Middle frontal gyrus (tissue), 1 donor: Measurements from ENCODE around the gene OR6M1.

ENCODE experiments used
- DNase-seq: peaks from one replicate; pipeline ENCODE4 v3.0.0-alpha.2; 2015; ENCODE audit warnings: low spot score; ENCODE audit errors: extremely low spot score

OR6M1 gene, protein sequence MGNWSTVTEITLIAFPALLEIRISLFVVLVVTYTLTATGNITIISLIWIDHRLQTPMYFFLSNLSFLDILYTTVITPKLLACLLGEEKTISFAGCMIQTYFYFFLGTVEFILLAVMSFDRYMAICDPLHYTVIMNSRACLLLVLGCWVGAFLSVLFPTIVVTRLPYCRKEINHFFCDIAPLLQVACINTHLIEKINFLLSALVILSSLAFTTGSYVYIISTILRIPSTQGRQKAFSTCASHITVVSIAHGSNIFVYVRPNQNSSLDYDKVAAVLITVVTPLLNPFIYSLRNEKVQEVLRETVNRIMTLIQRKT

DNA sequence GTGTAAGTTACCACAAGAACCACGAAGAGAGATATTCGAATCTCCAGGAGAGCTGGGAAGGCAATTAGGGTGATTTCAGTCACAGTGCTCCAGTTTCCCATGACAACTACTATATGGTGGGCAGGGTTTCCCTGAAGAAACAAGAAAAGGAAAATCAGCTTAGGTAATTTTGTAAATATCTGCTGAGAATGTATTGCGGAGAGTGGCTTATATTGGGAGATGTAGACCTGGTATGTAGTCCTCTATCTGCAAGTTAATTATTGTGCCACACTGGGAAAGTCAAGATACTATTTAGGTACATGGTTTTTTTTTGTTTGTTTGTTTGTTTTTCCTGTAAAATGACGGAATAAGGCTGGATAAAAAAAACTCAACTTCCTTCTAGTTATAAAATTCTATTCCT, at the start of gene OR6M1:
OR6M1 (minus strand) TSS at position 101 of the 400 bp plus-strand sequence; CDS start at position 101, 0 bp downstream.
- DNase-seq, result no peak

DNA sequence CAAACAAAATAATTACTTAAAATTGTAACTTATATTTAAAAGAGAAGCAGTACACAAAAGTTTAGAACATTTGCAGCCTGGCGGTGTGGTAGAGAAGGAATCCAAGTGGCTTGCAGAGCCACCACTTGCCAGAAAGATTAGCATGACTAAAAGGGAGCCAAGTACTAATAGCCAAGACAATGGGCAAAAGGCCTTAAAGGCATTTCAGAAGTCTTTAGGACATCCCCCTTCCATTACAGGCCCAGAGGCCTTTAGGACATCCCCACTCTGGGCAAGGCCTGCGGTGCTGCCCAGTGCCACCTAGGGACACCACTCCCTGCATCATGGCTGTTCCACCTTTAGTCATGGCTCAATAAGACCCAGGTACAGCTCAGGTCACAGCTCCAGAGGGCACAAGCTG, 46.9 kb upstream of the OR6M1 start:
- no peak for DNase-seq

DNA sequence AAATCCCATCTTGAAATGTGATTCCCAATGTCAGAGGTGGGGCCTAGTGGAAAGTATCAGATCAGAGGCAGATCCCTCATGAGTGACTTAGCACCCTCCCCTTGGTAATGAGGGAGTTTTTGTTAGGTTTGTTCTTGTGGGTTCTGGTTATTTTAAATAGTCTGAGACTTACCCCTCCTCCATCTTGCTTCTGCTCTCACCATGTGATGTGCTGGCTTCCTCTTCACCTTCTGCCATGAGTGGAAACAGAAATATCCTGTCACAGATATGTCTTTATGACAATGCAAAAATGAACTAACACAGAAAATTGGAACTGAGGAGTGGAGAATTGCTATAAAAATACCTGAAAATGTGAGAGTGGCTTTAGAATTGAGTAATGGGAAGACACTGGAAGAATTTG, 46.2 kb upstream of the OR6M1 start:
- no peak for DNase-seq

DNA sequence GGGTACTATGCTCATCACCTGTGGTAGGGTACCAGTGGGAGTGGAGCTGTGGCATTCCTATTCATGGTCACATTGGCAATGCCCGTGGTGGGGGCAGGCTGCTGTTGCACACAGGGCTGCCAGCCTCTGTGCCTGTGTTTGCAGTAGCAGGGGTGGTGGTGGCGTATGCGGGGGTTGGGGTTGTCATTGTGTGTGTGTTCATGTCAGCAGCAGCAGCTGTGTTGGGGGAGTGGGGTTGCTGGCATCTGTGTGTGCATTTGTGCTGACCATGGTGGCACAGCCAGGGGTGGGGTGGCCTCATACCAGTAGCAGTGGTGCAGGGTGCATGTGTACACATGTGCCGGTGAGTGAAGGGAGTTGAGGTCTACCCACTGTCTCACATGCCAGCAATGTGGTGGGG, 45.0 kb upstream of the OR6M1 start:
- DNase-seq, result no peak

DNA sequence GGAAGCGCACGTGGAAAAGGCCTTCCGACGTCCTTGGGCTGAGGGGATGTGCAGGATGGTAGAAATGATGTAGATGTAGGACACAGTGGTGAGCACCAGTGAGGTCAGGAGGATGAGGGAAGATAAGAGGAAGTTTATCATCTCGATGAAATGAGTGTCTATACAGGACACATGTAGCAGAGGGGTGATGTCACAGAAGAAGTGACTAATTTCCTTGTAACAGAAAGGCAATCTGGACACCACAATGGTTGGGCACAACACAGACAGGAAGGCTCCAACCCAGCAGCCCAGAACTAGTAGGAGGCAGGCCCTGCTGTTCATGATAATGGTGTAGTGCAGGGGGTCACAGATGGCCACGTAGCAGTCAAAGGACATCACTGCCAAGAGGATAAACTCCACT, 35.0 kb upstream of the OR6M1 start:
- no peak for DNase-seq

DNA sequence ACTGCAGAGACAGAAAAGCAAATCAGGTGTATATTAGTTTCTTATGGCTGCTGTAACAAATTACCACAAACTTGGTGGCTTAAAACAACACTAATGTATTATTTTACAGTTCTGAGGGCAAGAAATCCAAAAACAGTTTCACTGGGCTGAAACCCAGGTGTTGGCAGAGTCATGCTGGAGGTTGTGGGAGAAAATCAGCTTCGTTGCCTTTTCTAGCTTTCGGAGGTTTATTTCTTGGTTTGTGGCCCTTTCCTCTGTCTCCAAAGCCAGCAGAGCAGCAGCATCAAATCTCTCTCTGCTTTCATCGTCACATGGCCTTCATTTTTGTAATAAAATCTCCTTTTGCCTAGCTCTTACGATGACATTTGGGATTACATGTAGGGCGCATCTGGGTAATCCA, 33.0 kb upstream of the OR6M1 start:
- no peak for DNase-seq

DNA sequence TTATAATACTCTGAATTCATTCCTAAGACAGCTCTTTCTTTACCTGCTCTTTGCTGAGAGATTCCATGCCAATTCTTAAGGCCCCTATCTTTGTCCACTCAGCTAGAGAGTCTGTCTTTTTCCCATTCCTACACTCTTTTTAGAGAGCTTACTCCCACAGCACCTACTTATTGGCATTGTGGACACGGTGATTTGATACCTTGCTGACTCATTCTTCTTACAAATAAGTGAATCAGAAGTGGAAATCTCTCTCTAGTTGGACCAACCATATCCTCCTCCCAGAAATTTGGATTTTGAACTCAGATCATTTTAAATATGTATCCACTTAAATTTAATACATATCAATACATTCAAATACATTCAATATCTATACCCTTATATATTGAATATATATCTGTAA, 32.5 kb upstream of the OR6M1 start:
- DNase-seq, result no peak

DNA sequence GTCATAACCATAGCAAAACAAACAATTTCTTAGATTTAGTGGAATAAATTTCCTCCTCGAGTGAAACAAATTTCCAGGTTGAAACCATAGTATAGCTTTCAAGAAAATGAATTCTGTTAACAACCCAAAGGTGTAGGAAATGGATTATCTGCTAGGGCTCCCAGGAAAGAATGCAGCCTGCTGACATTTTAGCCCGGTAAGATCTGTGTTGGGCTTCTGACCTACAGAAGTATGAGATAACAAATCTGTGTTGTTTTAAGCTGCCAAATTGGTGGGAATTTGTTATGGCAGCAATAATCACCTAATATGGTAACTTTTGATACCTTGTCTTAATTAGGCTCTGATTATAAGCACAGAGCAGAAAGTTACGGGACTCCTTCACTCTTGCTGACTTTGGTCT, 32.0 kb upstream of the OR6M1 start:
- no peak for DNase-seq

DNA sequence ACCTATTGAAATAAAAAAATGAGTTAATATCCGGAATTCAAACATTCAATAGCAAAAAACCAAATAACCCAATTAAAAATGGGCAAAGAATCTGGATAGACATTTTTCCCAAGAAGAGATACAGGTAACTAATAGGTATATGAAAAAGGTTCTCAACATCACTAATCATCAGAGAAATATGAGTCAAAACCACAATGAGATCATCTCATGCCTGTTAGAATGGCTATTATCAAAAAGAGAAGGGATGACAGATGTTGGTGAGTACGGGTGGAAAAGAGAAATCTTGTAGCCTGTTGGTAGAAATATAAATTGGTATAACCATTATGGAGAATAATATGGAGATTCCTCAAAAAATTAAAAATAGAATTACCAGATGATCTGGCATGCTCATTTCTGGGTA, 26.9 kb upstream of the OR6M1 start:
- no peak for DNase-seq

DNA sequence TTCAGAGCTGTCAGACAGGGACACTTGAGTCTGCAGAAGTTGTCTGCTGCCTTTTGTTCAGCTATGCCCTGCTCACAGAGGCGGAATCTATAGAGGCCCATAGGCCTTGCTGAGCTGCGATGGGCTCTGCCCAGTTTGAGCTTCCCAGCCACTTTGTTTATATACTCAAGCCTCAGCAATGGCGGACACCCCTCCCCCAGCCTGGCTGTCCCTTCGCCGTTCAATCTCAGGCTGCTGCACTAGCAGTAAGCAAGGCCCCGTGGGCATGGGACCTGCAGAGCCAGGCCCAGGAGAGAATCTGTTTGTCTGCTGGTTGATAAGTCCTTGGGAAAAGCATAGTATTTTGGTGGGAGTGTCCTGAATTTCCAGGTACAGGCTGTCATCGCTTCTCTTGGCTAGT, 23.6 kb upstream of the OR6M1 start:
- DNase-seq, result no peak

DNA sequence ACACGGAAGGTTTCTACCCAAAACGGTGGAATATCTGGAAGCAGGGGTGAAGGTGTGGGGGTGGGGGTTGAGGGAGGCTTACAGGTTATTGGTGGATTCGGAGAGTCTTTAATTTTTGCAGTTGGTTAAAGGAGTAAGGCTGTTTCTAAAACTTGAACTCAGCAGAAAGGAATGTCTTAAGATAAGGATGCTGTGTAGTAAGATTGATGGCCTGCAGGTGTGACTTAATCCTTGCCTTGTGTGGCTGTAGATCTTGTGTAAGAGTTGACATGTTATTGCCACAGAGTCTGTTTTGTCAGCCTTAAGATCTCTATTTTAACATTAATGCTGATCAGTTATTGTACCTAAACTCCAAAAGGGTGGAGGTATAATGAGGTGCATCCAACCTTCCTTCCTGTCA, 16.4 kb upstream of the OR6M1 start:
- DNase-seq, result no peak

DNA sequence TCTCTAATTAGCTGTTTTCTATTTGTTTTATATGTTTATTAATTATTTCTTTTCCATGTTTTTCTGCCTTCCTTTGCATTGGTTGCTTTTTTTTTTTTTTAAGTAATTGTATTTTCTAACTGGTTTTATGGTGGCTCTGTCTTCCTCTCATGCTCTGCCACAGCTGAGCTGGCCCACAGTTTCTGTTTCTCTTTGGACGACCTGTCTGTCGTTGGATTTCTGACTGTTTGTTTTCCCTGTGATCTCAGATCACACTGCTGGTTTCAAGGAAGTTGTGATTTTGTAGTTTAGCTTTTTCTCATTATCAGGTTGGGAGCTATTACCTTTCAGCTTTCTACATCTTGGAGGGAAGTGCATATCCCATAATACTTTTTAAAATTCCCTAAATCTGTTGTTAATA, 15.9 kb upstream of the OR6M1 start:
- no peak for DNase-seq

DNA sequence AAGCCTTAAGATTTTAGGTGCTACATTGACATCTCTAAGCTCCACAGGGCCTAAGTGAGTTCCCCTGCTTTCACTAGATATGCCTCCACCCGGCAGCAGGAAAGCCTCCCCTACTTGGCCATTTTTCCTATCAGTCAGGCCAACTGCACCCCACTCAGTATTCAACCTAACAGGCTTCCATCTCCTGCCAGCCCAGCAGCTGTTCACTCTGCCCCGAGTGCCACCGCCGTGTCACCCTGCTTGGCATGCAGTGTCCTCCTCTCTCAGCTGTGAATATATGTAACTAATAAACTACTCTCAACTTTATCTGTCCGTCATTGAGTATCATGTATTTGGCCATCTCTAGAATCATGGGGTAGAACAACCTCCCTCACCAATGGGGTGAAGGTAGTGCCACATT, 9.0 kb upstream of the OR6M1 start:
- DNase-seq, result no peak

DNA sequence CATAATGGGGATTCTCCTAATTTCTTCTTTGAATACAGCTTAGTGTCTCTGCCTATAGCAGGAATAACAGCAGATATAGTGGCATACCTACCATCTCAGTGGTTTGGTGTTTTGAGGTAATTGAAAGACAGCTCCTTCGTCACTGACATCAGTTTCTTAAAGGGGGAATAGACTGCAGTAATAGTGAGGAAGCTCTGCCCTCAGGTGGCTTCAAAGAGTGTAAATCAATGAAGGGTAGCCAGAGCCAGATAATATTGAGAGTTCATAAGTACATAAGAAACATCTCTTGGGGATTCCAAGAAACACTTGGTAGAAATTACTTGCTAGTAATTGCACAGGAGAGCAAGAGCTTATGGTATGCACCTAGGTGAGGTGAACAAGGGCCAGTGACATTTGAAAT, 4.4 kb downstream of the OR6M1 start:
- DNase-seq, result no peak

DNA sequence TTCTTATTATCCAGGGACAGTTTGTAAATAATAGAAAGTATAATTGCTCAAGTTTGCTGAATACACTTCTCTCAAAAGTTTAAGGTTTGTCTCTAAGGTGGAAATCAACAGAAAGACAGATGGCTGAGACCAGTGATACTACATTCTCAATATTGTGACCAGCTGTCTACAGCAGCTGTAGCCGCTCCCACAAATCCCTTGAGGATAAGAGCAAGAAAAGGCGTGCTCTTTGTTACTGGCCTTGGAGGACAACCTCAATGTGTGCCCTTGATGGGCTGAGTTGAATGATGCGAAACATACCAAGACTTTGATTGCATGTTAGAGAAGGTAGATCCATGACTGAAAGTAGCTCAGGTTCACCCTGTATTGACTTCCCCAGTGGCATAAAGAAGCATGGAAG, 6.1 kb downstream of the OR6M1 start:
- DNase-seq, result no peak

DNA sequence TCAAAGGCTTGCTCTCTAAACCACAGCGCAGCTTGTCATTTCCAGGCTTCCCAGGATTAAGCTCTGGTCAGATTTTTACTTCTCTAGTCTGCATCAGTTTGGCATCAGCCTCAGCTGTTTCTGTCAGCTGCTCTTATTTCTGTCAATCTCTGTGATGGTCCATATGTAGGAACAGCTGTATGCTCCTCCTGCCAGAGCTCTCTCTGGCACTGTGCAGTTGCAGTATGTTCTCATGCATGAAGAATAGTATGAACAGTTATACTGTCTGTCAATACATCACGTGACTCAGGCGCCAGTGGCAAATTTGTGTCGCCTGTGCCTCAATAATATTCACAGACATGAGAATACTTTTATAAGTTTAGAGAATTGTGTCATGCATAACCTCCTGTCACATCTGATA, 6.7 kb downstream of the OR6M1 start:
- DNase-seq, result no peak

DNA sequence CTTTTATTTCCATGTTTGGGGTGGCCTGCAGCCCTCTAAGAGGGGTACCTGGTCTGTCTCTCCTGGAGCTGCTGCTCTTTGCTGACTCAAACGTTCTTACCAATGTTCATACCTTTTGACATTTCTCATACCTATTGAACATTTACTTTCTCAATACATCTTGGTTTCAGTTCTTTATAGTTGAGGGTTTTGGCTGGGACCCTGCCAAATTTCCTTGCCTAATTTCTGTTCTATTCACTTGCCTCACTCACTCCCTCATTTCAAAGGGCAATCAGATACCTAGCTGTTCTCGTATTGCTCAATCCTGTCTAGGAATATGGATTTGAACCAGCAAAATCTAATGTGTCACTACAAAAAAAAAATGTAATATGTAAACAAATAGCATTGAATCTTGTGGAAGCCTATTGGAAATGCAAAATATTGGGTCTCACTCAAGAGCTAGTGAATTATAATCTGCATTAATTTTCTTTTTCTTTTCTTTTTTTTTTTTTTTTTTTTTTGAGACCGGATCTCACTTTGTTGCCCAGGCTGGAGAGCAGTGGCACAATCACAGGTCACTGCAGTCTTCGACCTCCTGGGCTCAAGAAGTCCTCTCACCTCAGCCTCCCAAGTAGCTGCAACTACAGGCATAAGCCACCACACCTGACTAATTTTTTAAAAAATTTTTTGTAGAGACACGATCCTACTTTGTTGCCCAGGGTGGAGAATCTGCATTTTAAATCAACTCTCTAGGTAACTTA, 7.5 kb downstream of the OR6M1 start:
- DNase-seq, result no peak

DNA sequence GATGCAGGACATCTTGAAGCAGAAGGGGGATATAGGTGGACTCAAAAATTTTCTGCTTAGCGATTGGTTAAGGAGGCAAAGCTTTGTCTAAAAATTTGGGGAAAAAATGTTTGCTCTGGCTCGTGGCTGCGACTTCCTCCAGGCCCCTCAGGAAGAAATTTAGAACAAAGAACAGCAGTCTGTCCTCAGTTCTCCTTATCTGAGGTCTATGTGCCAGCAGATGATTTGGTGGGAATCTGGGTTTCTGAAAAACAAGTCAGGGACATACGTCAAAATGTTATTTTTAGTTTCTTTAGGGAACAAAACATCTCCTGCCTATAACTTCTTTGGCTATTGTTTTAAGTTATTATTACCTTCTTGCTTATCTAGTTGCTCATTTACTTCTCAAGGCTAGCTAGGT, 8.1 kb downstream of the OR6M1 start:
- DNase-seq, result no peak

DNA sequence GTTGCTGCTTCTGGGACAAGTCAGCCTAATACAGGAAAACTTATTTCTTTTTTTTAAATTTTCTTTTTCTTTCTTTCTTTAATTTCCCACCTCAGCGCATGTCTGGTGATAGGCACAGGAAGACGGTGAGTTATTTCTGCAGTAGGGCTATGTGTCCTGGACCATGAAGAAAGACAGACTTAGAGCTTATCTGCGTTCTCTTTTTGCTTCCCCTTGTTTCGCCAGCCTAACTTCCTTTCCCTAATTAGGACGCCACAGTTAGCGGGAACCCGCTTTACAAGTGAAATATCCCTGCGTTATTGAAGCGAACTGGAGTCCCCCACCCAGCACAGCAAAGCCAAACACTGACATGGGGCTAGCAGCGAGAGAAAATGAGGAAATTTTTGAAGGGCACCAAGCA, 8.6 kb downstream of the OR6M1 start:
- no peak for DNase-seq

DNA sequence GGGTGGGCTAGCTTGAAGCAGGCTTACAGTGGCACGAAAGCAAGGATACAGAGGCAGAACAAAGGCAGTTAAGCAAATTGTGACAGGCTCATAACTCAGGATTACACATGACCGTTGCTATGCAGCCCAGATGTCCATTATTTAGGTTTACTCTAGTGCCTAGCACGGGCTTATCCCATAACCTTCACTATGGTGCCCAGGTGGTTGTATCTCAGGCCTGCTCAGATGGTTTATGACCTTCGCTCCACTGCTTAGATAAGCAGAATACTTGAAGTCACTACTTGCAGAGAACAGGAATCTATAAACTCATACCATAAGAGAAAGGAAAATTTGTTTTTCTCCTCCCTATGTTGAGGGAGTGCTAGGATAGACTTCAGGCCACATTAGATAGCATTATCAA, 9.0 kb downstream of the OR6M1 start:
- DNase-seq, result no peak

DNA sequence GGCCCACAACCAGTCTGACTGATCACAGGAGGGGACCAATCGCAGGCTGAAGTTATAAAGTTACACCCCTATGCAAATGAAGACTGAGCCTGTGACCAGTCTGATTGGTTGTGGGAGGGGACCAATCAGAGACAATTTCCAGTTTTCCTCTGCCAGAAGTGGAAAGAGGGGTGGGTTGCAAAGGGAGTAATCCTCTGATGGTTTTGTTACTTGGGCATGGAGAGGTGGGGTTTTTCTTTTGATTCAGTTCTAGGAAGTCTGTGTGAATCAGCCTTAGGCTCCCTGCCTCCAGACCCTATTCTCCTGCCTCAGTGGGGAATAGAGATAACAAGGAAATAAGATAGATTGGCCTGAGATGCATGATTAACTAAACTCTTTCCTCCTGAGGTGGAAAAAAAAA, 9.9 kb downstream of the OR6M1 start:
- no peak for DNase-seq

DNA sequence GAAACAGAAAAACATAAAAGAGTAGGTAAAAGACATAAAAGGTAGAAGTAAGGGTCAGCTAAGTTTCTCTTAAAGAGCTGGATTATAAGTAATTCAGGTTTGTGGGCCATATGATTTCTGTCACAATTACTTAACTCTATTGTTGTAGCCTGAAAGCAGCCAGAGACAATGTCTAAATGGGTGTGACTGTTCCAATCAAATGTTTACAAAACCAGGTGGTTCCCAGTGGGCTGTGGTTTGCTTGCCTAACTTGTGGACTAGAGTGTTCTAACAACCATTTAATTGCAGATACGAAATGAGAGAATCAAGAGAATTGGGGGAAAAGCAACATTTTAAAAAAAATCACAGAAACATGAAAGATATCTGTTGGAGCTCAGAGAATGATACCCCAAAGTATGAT, 22.6 kb downstream of the OR6M1 start:
- DNase-seq, result no peak

DNA sequence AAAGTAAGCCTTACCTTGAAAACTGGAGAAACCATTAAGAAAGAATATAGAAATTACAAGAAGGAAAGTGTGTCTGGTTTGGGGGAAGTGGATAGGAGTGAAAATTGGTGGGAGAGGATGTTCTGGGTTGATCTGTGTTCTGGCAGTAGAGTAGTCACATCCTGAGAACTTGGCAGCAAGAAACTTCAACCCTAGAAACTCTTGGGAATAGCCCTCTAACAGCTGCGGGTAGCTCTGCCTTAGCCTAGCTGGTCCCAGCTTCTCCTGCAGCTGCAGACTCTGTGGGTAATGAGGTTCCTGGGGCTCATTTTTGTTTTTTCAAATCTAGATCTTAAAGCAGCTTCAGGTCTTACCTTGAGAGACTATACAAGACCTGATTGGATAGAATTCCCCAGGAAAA, 27.6 kb downstream of the OR6M1 start:
- DNase-seq, result no peak
